ENCODE data around the gene CYB5R3. TPM values are rescaled to one million over a fixed set of nuclear protein-coding genes. Genes with fewer than 3 reads are reported as not detected.

CYB5R3 gene
- total RNA-seq, 1 donor from 2014 or later, result 148 TPM

DNA sequence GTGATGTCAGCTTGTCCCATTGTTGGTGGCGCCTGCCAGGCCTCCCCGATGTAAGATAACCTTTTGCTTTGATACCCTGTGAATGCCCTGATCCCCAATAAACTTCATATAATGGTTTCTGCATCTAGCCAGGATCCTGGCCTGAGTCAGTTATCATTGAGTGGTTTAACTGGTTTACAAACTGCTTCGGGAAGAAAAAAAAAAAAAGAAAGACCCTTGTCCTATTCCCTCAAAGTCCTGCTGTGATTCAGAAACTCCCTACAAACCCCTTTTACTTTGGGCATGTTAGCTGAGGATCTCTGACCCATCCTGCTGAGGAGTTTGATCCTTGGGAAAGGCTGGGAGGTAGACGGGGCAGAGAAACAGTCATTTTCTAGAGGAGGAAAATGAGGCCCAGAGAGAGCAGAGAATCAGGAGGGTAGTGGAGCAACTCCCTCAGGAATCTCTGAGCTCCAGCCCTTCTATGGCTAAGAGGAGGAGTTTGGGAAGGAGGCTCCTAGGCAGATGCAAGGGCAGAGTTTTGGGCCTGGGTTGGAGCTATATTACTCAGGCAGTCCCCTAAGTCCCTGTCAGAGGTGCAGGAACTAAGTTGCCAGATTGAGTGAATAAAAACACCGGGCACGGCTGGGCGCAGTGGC lies 5.4 kb upstream of the CYB5R3 start:
- H3K4me3 Mint-ChIP-seq (ENCODE audit: unreplicated experiment), result no peak overlapping the region
- H3K27me3 Mint-ChIP-seq (ENCODE audit: unreplicated experiment), result no peaks in the 10 kb centered on the region
- no peak overlapping the region for H3K27ac Mint-ChIP-seq (ENCODE audit: unreplicated experiment)
- H3K9me3 Mint-ChIP-seq (ENCODE audit: unreplicated experiment), result peaks cover 2% of the 10 kb centered on the region
- no peaks in the 10 kb centered on the region for H3K36me3 Mint-ChIP-seq (ENCODE audit: unreplicated experiment)
- TF ChIP-seq, protein P1, sequence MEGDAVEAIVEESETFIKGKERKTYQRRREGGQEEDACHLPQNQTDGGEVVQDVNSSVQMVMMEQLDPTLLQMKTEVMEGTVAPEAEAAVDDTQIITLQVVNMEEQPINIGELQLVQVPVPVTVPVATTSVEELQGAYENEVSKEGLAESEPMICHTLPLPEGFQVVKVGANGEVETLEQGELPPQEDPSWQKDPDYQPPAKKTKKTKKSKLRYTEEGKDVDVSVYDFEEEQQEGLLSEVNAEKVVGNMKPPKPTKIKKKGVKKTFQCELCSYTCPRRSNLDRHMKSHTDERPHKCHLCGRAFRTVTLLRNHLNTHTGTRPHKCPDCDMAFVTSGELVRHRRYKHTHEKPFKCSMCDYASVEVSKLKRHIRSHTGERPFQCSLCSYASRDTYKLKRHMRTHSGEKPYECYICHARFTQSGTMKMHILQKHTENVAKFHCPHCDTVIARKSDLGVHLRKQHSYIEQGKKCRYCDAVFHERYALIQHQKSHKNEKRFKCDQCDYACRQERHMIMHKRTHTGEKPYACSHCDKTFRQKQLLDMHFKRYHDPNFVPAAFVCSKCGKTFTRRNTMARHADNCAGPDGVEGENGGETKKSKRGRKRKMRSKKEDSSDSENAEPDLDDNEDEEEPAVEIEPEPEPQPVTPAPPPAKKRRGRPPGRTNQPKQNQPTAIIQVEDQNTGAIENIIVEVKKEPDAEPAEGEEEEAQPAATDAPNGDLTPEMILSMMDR (IDR thresholded peaks at IDR 0.05; ENCODE audit: partially characterized antibody, unreplicated experiment), result no peak
- DNase-seq, result no peak
- no peaks in the 10 kb centered on the region for H3K4me1 Mint-ChIP-seq (ENCODE audit: low read depth, unreplicated experiment)

DNA sequence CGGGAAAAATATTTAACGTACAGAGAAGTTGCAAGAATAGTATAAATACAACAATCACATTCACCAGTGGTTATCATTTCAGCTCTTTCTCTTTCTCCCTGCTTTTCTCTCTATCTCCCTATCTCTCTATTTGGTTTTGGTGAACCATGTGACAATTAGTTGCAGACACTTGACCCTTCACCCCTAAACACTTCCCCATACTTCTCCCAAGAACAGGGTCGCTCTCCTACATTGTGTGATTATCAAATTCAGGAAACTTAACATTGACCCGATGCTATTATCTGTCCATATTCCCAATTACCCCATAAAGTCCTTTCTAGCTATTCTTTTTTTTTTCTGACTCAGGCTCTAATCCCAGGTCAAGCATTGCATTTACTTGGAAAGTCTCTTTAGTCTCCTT lies 4.8 kb upstream of the CYB5R3 start:
- TF ChIP-seq, protein P1 (IDR thresholded peaks at IDR 0.05; ENCODE audit: partially characterized antibody, unreplicated experiment), result no peak
- H3K4me3 Mint-ChIP-seq (ENCODE audit: unreplicated experiment), result no peak overlapping the region
- no peak for DNase-seq
- H3K4me1 Mint-ChIP-seq (ENCODE audit: low read depth, unreplicated experiment), result no peaks in the 10 kb centered on the region
- peaks cover 2% of the 10 kb centered on the region for H3K9me3 Mint-ChIP-seq (ENCODE audit: unreplicated experiment)
- no peak overlapping the region for H3K27ac Mint-ChIP-seq (ENCODE audit: unreplicated experiment)
- H3K36me3 Mint-ChIP-seq (ENCODE audit: unreplicated experiment), result no peaks in the 10 kb centered on the region
- H3K27me3 Mint-ChIP-seq (ENCODE audit: unreplicated experiment), result no peaks in the 10 kb centered on the region

DNA sequence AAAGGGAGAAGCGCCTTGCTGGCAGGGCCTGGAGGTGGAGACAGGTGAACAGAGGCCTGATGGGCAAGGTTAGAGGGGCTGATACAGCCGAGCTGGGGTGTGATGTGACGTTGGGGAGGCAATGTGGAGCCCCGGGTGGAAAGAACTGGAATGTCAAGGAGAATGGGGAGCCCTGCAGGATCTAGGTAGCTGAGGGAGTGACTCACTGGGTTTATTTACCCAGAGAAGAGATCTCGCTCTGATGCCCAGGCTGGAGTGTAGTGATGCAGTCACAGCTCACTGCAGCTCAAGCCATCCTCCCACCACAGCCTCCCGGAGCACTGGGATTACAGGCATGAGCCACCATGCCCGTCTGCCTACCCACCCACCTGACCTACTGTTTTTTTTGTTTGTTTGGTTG lies 1.9 kb upstream of the CYB5R3 start:
- H3K36me3 Mint-ChIP-seq (ENCODE audit: unreplicated experiment), result no peaks in the 10 kb centered on the region
- peaks cover 4% of the 10 kb centered on the region for H3K27me3 Mint-ChIP-seq (ENCODE audit: unreplicated experiment)
- peaks cover 6% of the 10 kb centered on the region for H3K9me3 Mint-ChIP-seq (ENCODE audit: unreplicated experiment)
- no peak for DNase-seq
- H3K27ac Mint-ChIP-seq (ENCODE audit: unreplicated experiment), result peak overlapping the region; percentile 57
- TF ChIP-seq, protein P1 (IDR thresholded peaks at IDR 0.05; ENCODE audit: partially characterized antibody, unreplicated experiment), result no peak
- H3K4me3 Mint-ChIP-seq (ENCODE audit: unreplicated experiment), result no peak overlapping the region
- peaks cover 3% of the 10 kb centered on the region for H3K4me1 Mint-ChIP-seq (ENCODE audit: low read depth, unreplicated experiment)

DNA sequence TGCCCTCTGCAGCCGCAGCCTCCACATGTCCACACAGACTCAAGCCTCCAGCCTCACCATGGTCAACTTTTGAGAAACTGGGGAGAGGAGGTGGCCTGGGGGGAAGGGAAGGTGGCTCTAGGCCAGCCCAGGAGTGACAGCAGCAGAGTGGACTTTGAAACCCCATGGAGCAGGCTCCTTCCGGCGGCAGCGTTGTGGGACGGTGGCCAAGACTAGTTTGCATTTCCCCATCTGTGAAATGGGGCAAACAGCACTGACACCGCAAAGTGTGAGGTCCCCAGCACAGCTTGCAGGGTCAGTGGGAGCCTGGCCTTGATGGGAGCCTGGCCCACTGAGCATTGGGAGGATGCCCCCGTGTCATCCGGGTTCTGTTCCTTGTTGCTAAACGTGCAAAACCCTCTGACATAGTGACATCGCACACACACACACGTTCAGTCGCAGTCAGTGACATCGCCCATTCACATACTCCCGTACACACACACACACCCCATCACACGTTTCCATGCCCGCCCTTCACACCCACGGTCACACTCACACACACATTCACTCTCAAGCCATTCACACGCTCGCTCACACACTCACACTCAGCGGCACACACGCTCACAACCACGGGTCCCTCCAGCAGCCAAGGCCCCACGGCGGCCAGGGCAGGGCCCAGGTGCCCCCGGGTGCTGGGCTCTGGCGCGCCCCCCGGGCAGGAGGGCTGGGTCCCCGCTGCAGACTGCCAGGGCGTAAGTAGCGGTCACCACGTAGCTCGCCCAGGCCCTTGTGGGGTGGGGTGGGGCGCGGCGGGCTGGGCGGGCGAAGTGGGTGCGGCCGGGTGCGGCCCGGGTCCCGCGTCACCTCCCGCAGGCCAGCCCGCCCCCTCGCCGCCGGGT lies 585 bp downstream of the CYB5R3 start:
- H3K27ac Mint-ChIP-seq (ENCODE audit: unreplicated experiment), result peak overlapping the region; percentile 96
- H3K4me1 Mint-ChIP-seq (ENCODE audit: low read depth, unreplicated experiment), result peaks cover 11% of the 10 kb centered on the region
- DNase-seq, result no peak
- TF ChIP-seq, protein P1 (IDR thresholded peaks at IDR 0.05; ENCODE audit: partially characterized antibody, unreplicated experiment), result no peak
- H3K4me3 Mint-ChIP-seq (ENCODE audit: unreplicated experiment), result peak overlapping the region; percentile 98
- H3K27me3 Mint-ChIP-seq (ENCODE audit: unreplicated experiment), result peaks cover 5% of the 10 kb centered on the region
- no peaks in the 10 kb centered on the region for H3K36me3 Mint-ChIP-seq (ENCODE audit: unreplicated experiment)
- peaks cover 8% of the 10 kb centered on the region for H3K9me3 Mint-ChIP-seq (ENCODE audit: unreplicated experiment)

DNA sequence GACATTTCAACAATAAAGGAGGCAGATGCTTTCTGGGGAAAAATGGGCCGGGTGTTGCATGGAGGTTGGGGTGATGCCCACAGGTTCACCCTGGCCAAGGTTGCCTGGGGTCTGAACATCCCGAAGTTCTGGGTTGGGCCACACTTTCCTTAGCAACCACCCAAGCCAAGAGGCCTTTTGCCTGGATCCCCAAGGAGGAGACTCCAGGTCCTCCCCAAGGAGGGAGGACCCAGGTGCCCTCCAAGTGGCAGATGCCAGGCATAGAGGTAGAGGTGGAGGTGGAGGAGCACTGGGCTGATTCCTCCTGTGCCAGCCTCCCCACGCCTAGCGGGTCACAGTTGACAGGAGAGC lies 1.2 kb downstream of the CYB5R3 start:
- no peak for DNase-seq
- Mint-ChIP-seq H3K27ac (ENCODE audit: unreplicated experiment) (no peak overlapping the region), H3K27me3 (ENCODE audit: unreplicated experiment) (peaks cover 5% of the 10 kb centered on the region), H3K4me3 (ENCODE audit: unreplicated experiment) (peak overlapping the region; percentile 98), H3K4me1 (ENCODE audit: low read depth, unreplicated experiment) (peaks cover 11% of the 10 kb centered on the region), H3K36me3 (ENCODE audit: unreplicated experiment) (no peaks in the 10 kb centered on the region), H3K9me3 (ENCODE audit: unreplicated experiment) (peaks cover 8% of the 10 kb centered on the region)
- TF ChIP-seq, protein P1 (IDR thresholded peaks at IDR 0.05; ENCODE audit: partially characterized antibody, unreplicated experiment), result no peak

Data from glutamatergic neuron (in vitro differentiated cells).